IPS DF 6.9 (cell line): ENCODE measurements around the gene CRAMP1.

Experiments
- DNase-seq: peaks from one replicate; pipeline ENCODE4 v3.0.0-alpha.2; 2013; ENCODE audit warnings: low read depth, low spot score
- H3K27ac ChIP-seq: one replicate; pipeline ENCODE4 v1.5.1; 2013; ENCODE audit warnings: low read length, control low read depth
- H3K27me3 ChIP-seq: 2 replicates; pipeline ENCODE4 v1.6.1; 2013; ENCODE audit warnings: mild to moderate bottlenecking, low read length; ENCODE audit not compliant: control insufficient read depth, insufficient read depth
- H3K36me3 ChIP-seq: 2 replicates; pipeline ENCODE4 v1.6.1; 2013; ENCODE audit warnings: low read length; ENCODE audit not compliant: control insufficient read depth, insufficient read depth
- H3K4me1 ChIP-seq: 2 replicates; pipeline ENCODE4 v1.6.1; 2013; ENCODE audit warnings: low read length; ENCODE audit not compliant: control insufficient read depth, insufficient read depth
- H3K4me3 ChIP-seq: 2 replicates; pipeline ENCODE4 v1.5.1; 2013; ENCODE audit warnings: mild to moderate bottlenecking, low read length
- H3K9me3 ChIP-seq: 2 replicates; pipeline ENCODE4 v1.6.1; 2013; ENCODE audit warnings: low read length, inconsistent platforms; ENCODE audit not compliant: control insufficient read depth, insufficient read depth
- WGBS: extraction: QIAGEN DNeasy Blood & Tissue Kit; methylation state at CpG from one replicate; pipeline ENCODE4 v1.1.7; 2013; ENCODE audit warnings: mixed read lengths, missing lambda C conversion rate; ENCODE audit not compliant: insufficient read length, insufficient coverage; 5-methylcytosine and 5-hydroxymethylcytosine counted together

The CRAMP1 gene

DNA sequence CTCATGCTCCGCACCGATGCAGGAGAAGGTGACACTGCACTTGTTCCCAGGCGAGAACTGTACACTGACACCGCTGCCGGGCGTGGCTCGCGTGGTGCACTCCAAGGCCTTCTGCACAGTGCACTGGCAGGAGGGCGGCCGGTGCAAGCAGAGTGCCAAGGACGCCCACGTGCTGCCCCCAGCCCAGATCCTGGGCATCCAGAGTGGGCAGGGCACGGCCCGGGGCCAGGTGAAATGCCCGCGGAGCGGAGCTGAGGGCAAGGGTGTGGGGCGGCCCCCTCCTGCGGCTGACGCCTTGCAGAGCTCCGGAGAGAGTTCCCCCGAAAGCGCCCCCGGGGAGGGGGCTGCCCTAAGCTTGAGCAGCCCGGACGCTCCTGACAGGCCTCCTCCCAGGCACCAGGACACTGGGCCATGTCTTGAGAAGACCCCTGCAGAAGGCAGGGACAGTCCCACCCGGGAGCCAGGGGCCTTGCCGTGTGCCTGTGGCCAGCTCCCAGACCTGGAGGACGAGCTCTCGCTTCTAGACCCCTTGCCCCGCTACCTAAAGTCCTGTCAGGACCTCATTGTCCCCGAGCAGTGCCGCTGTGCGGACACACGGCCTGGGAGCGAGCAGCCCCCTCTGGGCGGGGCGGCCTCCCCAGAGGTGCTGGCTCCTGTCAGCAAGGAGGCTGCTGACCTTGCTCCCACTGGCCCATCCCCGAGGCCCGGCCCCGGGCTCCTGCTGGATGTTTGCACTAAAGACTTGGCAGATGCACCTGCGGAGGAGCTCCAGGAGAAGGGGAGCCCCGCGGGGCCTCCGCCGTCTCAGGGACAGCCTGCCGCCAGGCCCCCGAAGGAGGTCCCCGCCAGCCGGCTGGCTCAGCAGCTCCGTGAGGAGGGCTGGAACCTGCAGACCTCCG lies 44.0 kb downstream of the CRAMP1 start:
- no CpG with 5 or more reads among the region's 52 CpGs for WGBS
- H3K27me3 ChIP-seq, result no peaks in the 10 kb centered on the region
- H3K36me3 ChIP-seq, result peaks cover 29% of the 10 kb centered on the region
- no peaks in the 10 kb centered on the region for H3K9me3 ChIP-seq
- no peaks in the 10 kb centered on the region for H3K4me1 ChIP-seq
- DNase-seq, result no peak
- H3K27ac ChIP-seq, result no peak overlapping the region
- H3K4me3 ChIP-seq, result no peak overlapping the region

DNA sequence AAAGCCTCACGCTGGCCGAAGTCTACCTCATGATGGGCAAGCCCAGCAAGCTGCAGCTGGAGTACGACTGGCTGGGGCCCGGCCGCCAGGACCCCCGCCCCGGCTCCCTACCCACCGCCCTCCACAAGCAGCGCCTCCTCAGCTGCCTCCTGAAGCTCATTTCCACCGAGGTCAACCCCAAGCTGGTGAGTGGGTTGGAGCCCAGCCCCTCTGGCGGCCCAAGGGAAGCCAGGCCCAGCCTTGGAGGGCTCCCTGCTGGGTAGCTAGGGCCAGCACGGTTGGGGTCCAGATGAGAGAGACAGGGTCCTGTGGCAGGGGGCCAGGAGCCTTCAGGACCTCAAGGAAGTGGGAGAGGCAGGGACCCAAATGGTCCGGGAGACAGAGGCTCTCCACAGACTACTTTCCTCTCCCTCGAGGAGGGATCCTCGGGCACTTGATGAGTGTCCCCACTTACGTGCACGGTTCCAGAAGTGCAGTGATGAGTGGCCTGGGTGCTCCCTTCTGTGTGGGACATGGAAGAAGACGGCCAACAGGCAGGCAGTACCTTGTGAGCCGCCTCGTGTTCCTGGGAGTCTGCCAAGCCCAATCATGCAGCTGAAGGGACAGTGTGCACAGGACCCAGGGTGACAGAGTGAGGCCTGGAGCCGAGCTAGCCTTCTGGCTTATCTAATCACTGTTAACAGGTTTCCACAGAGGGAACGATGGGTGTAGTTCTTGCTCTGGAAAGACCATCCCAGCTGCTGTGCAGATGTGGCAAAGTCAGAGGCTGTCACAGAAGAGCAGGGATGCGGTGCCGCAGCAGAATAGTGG lies 44.9 kb downstream of the CRAMP1 start:
- no peaks in the 10 kb centered on the region for H3K4me1 ChIP-seq
- H3K27me3 ChIP-seq, result no peaks in the 10 kb centered on the region
- WGBS, result no CpG with 5 or more reads among the region's 24 CpGs
- DNase-seq, result no peak
- H3K36me3 ChIP-seq, result peaks cover 27% of the 10 kb centered on the region
- no peak overlapping the region for H3K27ac ChIP-seq
- no peaks in the 10 kb centered on the region for H3K9me3 ChIP-seq
- no peak overlapping the region for H3K4me3 ChIP-seq

DNA sequence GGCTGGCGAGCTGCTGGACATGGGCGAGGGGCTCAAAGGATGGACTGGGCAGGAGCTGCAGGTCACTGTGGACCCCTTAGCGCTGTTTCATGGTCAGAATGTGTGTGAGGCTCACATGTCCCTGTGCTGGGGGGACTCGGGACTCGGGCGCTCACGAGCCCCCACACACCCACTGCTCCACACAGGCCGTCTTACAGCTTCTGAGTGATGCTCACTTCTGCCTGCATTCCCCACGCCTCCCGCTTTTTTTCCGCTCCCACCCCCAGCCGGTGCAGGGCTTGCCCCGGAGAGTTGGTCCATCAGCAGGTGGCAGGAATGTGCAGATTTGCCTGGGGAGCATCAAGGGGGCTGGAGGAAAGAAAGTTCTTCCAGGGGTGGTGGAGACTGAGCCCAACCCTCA lies 45.7 kb downstream of the CRAMP1 start:
- H3K27ac ChIP-seq, result no peak overlapping the region
- DNase-seq, result no peak
- no CpG with 5 or more reads among the region's 13 CpGs for WGBS
- H3K4me1 ChIP-seq, result no peaks in the 10 kb centered on the region
- H3K36me3 ChIP-seq, result peaks cover 31% of the 10 kb centered on the region
- H3K4me3 ChIP-seq, result no peak overlapping the region
- H3K9me3 ChIP-seq, result no peaks in the 10 kb centered on the region
- no peaks in the 10 kb centered on the region for H3K27me3 ChIP-seq

DNA sequence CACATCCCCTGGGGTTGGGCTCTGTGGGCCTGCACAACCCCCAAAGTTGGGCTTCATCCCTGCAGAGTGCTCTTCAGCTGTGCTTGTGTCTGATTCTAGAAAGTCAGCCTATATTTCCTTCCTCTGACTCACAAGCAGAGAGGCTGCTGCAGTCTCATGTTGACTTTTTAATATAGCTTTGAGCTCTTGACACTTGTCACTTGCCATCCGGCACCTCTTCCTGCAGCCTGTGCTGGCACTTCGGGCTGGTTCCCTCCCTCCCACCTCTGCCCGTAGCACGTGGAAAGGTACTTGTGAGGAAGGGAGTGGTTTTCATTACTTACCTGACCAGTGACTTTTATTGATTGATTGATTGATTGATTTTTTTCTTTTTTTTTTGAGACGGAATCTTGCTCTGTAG lies 46.9 kb downstream of the CRAMP1 start:
- Histone ChIP-seq H3K4me3 (no peak overlapping the region), H3K27me3 (no peaks in the 10 kb centered on the region), H3K4me1 (no peaks in the 10 kb centered on the region), H3K36me3 (peaks cover 27% of the 10 kb centered on the region), H3K27ac (no peak overlapping the region), H3K9me3 (no peaks in the 10 kb centered on the region)
- no CpG with 5 or more reads among the region's 5 CpGs for WGBS
- DNase-seq, result no peak

DNA sequence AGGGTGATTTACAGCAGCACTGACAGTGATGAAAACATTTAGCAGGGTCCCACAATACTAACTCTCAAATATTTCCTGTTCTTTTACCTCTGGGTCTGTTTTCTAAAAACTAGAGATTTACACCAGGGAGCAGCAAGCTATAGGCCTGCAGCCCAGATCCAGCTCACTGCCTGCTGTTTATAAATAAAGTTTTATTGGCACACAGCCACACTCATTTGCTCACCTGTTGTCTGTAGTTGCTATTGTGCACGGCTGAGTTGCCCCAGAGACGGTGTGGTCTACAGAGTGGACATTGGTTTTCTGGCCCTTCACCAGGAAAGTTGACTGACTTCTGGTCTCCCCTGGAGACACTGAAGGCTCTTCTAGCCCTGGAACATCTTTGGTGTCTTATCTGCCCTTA lies 49.7 kb downstream of the CRAMP1 start:
- Histone ChIP-seq H3K36me3 (peaks cover 36% of the 10 kb centered on the region), H3K4me1 (no peaks in the 10 kb centered on the region), H3K27me3 (no peaks in the 10 kb centered on the region), H3K4me3 (no peak overlapping the region), H3K27ac (no peak overlapping the region), H3K9me3 (no peaks in the 10 kb centered on the region)
- no peak for DNase-seq
- WGBS, result no CpG with 5 or more reads among the region's 2 CpGs

DNA sequence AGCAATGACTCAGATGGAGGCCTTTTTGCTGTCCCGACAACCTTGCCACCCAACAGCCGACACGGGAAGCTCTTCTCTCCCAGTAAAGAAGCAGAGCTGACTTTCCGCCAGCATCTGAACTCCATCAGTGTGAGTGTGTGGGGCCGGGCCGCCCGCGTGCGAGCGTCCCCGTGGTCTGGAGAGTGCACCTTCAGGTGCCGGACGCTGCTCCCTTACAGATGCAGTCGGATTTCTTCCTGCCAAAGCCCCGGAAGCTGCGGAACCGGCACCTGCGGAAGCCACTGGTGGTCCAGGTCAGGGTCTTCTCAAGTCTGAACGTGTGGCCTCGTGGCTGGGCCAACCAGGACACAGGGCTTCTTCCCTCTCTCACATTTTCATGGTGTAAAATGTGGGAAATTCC lies 50.4 kb downstream of the CRAMP1 start:
- no peaks in the 10 kb centered on the region for H3K9me3 ChIP-seq

DNA sequence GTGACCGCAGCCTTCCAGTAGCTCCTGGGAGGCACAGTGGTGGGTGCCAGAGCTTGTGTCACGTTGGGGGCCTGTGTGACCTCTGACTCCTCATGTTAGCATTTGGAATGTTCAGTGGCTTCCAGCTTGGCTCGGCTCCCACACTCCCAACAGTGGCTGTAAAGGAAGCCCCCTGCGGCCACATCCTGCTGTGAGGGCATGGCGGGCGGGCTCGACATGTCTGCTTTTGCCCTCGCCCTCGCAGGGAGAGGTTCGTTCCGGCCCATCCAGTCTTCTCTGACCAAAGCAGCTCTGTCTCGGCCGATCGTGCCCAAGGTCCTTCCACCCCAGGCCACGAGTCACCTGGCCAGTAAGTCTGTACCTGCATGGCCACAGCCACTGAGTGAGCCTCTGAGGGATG lies 53.7 kb downstream of the CRAMP1 start:
- DNase-seq, result no peak
- H3K9me3 ChIP-seq, result no peaks in the 10 kb centered on the region
- H3K4me1 ChIP-seq, result no peaks in the 10 kb centered on the region
- no CpG with 5 or more reads among the region's 15 CpGs for WGBS
- no peaks in the 10 kb centered on the region for H3K27me3 ChIP-seq
- H3K27ac ChIP-seq, result no peak overlapping the region
- no peak overlapping the region for H3K4me3 ChIP-seq
- H3K36me3 ChIP-seq, result peaks cover 49% of the 10 kb centered on the region

More for the DNA sequence above, 50.4 kb downstream of the CRAMP1 start:
- H3K36me3 ChIP-seq, result peaks cover 40% of the 10 kb centered on the region
- no peak overlapping the region for H3K27ac ChIP-seq
- WGBS, result no CpG with 5 or more reads among the region's 20 CpGs
- H3K27me3 ChIP-seq, result no peaks in the 10 kb centered on the region
- no peaks in the 10 kb centered on the region for H3K4me1 ChIP-seq
- DNase-seq, result no peak
- H3K4me3 ChIP-seq, result no peak overlapping the region

DNA sequence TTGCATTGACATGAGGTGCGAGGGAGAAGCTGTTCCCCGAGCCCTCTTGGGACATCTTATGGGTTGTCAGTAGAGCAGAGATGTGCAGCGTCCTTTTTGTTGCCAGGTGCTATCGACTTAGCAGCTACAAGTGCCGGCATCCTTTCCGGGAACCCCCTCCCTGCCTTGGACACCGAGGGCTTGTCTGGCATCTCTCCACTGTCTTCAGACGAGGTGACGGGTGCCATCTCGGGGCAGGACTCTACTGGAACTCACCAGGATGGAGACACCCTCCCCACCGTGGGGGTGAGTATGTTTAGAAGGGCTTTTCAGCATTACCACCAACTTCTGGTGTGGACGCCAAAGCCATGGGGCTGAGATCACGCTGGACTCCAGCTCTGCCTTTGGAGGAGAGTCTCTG lies 54.2 kb downstream of the CRAMP1 start:
- WGBS, result no CpG with 5 or more reads among the region's 13 CpGs
- Histone ChIP-seq H3K4me1 (no peaks in the 10 kb centered on the region), H3K36me3 (peaks cover 54% of the 10 kb centered on the region), H3K27ac (no peak overlapping the region), H3K4me3 (no peak overlapping the region), H3K9me3 (no peaks in the 10 kb centered on the region), H3K27me3 (no peaks in the 10 kb centered on the region)
- no peak for DNase-seq

DNA sequence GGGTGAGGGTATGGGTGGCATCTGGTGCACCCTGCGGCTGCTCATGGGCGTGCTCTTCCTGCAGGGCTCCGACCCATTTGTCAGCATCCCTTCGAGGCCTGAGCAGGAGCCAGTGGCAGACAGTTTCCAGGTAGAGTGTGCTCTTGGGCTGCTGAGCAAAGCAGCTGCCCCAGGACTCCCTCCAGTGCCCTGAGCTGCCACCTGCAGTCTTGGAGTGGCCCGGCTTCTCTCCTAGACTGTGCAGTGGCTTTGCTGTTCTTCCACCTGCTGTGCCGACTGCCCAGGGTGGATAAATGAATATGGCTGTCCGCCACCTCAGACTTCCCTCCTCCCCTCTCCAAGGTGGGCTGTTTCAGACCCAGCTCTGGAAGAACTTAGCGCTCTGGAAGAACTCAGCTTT lies 55.1 kb downstream of the CRAMP1 start:
- Histone ChIP-seq H3K4me1 (no peaks in the 10 kb centered on the region), H3K27me3 (no peaks in the 10 kb centered on the region), H3K9me3 (no peaks in the 10 kb centered on the region), H3K4me3 (no peak overlapping the region), H3K36me3 (peaks cover 53% of the 10 kb centered on the region), H3K27ac (no peak overlapping the region)
- no CpG with 5 or more reads among the region's 8 CpGs for WGBS
- no peak for DNase-seq

DNA sequence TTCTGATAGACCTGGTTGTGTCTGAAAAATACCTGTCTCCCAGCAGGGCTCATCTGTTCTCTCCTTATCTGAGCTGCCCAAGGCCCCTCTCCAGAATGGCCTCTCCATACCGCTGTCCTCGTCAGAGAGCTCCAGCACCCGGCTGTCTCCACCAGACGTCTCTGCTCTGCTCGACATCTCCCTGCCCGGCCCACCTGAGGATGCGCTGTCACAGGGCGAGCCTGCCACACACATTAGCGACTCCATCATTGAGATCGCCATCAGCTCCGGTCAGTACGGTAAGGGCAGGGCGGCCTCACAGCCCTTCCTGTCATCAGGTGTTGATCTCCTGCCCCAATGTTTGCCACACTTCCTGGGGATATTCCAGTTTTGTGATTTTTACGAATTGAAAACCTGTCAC lies 55.8 kb downstream of the CRAMP1 start:
- DNase-seq, result no peak
- Histone ChIP-seq H3K36me3 (peaks cover 52% of the 10 kb centered on the region), H3K4me3 (no peak overlapping the region), H3K9me3 (no peaks in the 10 kb centered on the region), H3K4me1 (no peaks in the 10 kb centered on the region), H3K27me3 (no peaks in the 10 kb centered on the region), H3K27ac (no peak overlapping the region)
- no CpG with 5 or more reads among the region's 14 CpGs for WGBS
